Measurements from ENCODE around the gene STAU1.

STAU1 gene

GRCh38 chr20:49225896-49226295 lies 37.8 kb upstream of the STAU1 start (continued):
- TF ChIP-seq ZNF513 (tag by site-specific recombination; IDR thresholded peaks at IDR 0.05) (no peak), ZNF10 (tag by site-specific recombination; IDR thresholded peaks at IDR 0.05) (no peak)

- Histone ChIP-seq H3K36me3 (ENCODE audit: control insufficient read depth in 2 of 2, insufficient read depth in 1 of 2, low read length in 2 of 2) (peaks cover 22 to 37% of the 10 kb centered on the region in 2 experiments; a peak in 2 of 3 replicates), H3K27ac (ENCODE audit: extremely low read depth, low read depth, low read length) (peak overlapping the region; percentile 37; the same call in 1 of the 2 replicates), H3K9me3 (ENCODE audit: control insufficient read depth, insufficient read depth, low read depth, low read length) (no peaks in the 10 kb centered on the region), H3K4me1 (ENCODE audit: control insufficient read depth, insufficient read depth, low read length) (no peaks in the 10 kb centered on the region), H3K4me3 (ENCODE audit: low read depth, low read length) (peak overlapping the region; percentile 71)
- no peak for TF ChIP-seq ZNF629 (tag by site-specific recombination; IDR thresholded peaks at IDR 0.05)
- TF ChIP-seq PRDM10 (tag by site-specific recombination; IDR thresholded peaks at IDR 0.05) = peak; percentile 31
- POLR2A ChIA-PET = no interaction called here
- CTCF ChIA-PET = interaction anchor here (0.5 kb wide), 1 partner anchor 224 kb away, joined by 3 read pairs; no protein-coding TSS in a partner anchor
Observed at GRCh38 chr20:49219924-49220831, 32.0 kb upstream of the STAU1 start.

GRCh38 chr20:49219091-49219923 lies 31.2 kb upstream of the STAU1 start, which contains the start of gene DDX27:
DDX27 (plus strand) TSS chr20:49219416; CDS start chr20:49219449, 33 bp downstream.
- CTCF ChIA-PET = interaction anchor here (0.5 to 4.4 kb wide), 4 partner anchors 81 to 223 kb away, joined by 3 to 101 read pairs (median 3); no protein-coding TSS in a partner anchor
- Histone ChIP-seq H3K4me3 (ENCODE audit: low read depth, low read length) (peak within 1 kb of the TSS; percentile 71), H3K27ac (ENCODE audit: extremely low read depth, low read depth, low read length) (peak within 1 kb of the TSS; percentile 37; the same call in 1 of the 2 replicates), H3K9me3 (ENCODE audit: control insufficient read depth, insufficient read depth, low read depth, low read length) (no peaks in the 10 kb centered on the region), H3K36me3 (ENCODE audit: control insufficient read depth in 2 of 2, insufficient read depth in 1 of 2, low read length in 2 of 2) (peaks cover 20 to 28% of the 10 kb centered on the region in 2 experiments; a peak in 2 of 3 replicates), H3K4me1 (ENCODE audit: control insufficient read depth, insufficient read depth, low read length) (no peaks in the 10 kb centered on the region)
- POLR2A ChIA-PET = interaction anchor here (0.6 to 1.0 kb wide), 9 partner anchors 18 to 1524 kb away, joined by 3 to 9 read pairs (median 5); no protein-coding TSS in a partner anchor
- no peak for TF ChIP-seq ZNF677 (tag by site-specific recombination; IDR thresholded peaks at IDR 0.05)
- TF ChIP-seq ZNF146 (tag by site-specific recombination; IDR thresholded peaks at IDR 0.05) = no peak
- TF ChIP-seq ZNF621 (tag by site-specific recombination; IDR thresholded peaks at IDR 0.05) = no peak
- no peak for TF ChIP-seq REST (tag by site-specific recombination; IDR thresholded peaks at IDR 0.05)
- TF ChIP-seq ZNF571 (tag by site-specific recombination; IDR thresholded peaks at IDR 0.05) = no peak
- no peak for TF ChIP-seq ZNF174 (tag by site-specific recombination; IDR thresholded peaks at IDR 0.05)
- no peak for TF ChIP-seq ZSCAN23 (tag by site-specific recombination; IDR thresholded peaks at IDR 0.05)
- TF ChIP-seq ZNF394 (tag by site-specific recombination; IDR thresholded peaks at IDR 0.05; ENCODE audit: borderline replicate concordance) = no peak
- TF ChIP-seq ATF2 (tag by site-specific recombination; IDR thresholded peaks at IDR 0.05; ENCODE audit: low read depth) = peak; percentile 85; the same call in 1 of the 2 replicates
- no peak for TF ChIP-seq SCRT1 (tag by site-specific recombination; IDR thresholded peaks at IDR 0.05; ENCODE audit: borderline replicate concordance)
- no peak for TF ChIP-seq MYNN (tag by site-specific recombination; IDR thresholded peaks at IDR 0.05; ENCODE audit: borderline replicate concordance)
- peak; percentile 97 for TF ChIP-seq ZNF629 (tag by site-specific recombination; IDR thresholded peaks at IDR 0.05)
